ENCODE results near the gene MFAP3L. TPM values are rescaled to one million over a fixed set of nuclear protein-coding genes. Genes with fewer than 3 reads are reported as not detected.

Gene MFAP3L
- total RNA-seq, 5 donors from 2014 or later (not counting 1 experiment from before 2014, with no cell fraction given), result 0.75 to 1.7 (median 0.90) TPM

DNA sequence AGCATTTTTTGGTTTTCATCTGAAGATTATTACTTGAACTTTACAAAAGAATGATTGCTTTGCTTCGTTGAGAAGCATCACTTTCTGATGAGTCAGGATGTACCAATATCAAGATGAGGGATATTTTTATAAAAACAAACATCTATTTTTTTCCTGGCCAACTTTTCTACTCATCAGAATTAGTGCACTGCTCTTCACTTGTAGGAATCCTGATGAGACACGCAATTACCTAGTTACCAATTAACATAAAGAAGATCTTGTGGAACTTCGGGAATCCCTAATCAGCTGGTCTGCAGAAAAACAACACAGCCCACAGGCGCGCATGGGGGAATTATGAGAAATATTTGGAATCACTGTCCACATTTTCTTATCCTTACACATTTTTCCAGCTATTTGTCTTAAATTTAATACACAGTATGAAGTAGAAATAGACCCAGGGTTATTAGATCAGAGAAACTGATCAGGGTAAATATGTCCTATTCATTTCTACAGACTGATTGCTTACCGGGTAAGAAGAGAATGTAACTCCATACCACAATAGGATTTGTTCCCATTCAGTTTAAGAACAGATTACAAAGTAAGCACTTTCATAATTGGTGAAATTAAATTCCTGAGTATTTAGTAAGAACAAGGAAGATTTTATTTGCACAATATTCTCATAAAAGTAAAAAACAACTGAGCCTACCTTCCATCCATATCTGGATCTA, 50.9 kb downstream of the MFAP3L start:
- no peak overlapping the region for H3K27ac ChIP-seq (ENCODE audit: low read length)
- Mint-ChIP-seq H3K27ac (no peak overlapping the region), H3K4me3 (no peak overlapping the region), H3K9me3 (no peaks in the 10 kb centered on the region), H3K27me3 (peaks cover 21 to 31% of the 10 kb centered on the region in 2 donors), H3K4me1 (no peaks in the 10 kb centered on the region), H3K36me3 (no peaks in the 10 kb centered on the region)
- WGBS (ENCODE audit: insufficient coverage), result 100% methylated on average over 1 of the region's 6 CpGs
- no peak for DNase-seq
- ChIA-PET POLR2A (no interaction called here), CTCF (no interaction called here)
- H3K9me3 ChIP-seq, result no peaks in the 10 kb centered on the region
- no peak for ATAC-seq (replicated peaks in 1 of 4)
- peaks cover 0 to 9% of the 10 kb centered on the region in 2 experiments for H3K27me3 ChIP-seq (replicated peaks in 1 of 2; ENCODE audit: control insufficient read depth in 2 of 2, extremely low read depth in 1 of 2, insufficient read depth in 2 of 2, low read length in 1 of 2)
- H3K4me3 ChIP-seq (ENCODE audit: control insufficient read depth in 1 of 2, extremely low read depth in 1 of 2, low read length in 1 of 2), result no peak overlapping the region
- no peaks in the 10 kb centered on the region for H3K4me1 ChIP-seq (ENCODE audit: control insufficient read depth in 1 of 2, extremely low read depth in 1 of 2, insufficient read depth in 2 of 2, low read length in 2 of 2)
- H3K36me3 ChIP-seq (ENCODE audit: control insufficient read depth in 2 of 2, extremely low read depth in 1 of 2, insufficient read depth in 1 of 2, low read length in 1 of 2), result no peaks in the 10 kb centered on the region

DNA sequence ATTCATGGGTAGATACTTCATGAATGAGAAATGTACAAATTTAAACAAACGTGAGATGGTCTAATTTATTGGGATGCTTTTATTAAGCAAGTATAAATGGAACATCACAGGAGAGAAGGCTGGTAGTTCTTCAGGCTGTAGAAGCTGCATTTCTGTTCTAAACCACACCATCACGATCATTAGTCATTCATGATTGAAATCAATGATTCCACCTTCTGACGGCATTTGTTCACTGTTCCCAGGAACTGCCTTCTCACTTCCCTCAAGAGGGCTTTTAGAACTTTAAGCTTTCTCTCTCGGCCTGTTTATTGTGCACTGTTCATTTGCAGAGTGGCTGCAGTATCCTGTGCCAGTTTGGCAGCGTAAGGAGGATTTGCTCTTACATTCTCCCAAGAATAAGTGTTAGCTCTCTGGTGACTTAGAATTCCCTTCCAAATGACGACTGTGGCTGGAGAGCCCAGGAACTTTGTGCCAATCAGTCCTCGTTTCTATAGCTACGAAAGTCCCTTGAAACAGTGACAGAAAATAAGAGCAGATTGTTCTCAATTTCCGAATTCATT, 54.7 kb downstream of the MFAP3L start:
- Histone ChIP-seq H3K27me3 (replicated peaks in 1 of 2; ENCODE audit: control insufficient read depth in 2 of 2, extremely low read depth in 1 of 2, insufficient read depth in 2 of 2, low read length in 1 of 2) (peaks cover 0 to 13% of the 10 kb centered on the region in 2 experiments), H3K9me3 (no peaks in the 10 kb centered on the region), H3K4me3 (ENCODE audit: control insufficient read depth in 1 of 2, extremely low read depth in 1 of 2, low read length in 1 of 2) (no peak overlapping the region), H3K4me1 (ENCODE audit: control insufficient read depth in 1 of 2, extremely low read depth in 1 of 2, insufficient read depth in 2 of 2, low read length in 2 of 2) (no peaks in the 10 kb centered on the region), H3K36me3 (ENCODE audit: control insufficient read depth in 2 of 2, extremely low read depth in 1 of 2, insufficient read depth in 1 of 2, low read length in 1 of 2) (no peaks in the 10 kb centered on the region), H3K27ac (ENCODE audit: low read length) (no peak overlapping the region)
- Mint-ChIP-seq H3K4me1 (no peaks in the 10 kb centered on the region), H3K27me3 (peaks cover 12 to 16% of the 10 kb centered on the region in 2 donors), H3K9me3 (peaks cover 0 to 7% (median 0%) of the 10 kb centered on the region in 3 donors), H3K27ac (no peak overlapping the region), H3K36me3 (no peaks in the 10 kb centered on the region), H3K4me3 (no peak overlapping the region)
- WGBS (ENCODE audit: insufficient coverage), result 80% methylated on average over 3 of the region's 9 CpGs
- ChIA-PET CTCF (no interaction called here), POLR2A (no interaction called here)
- no peak for ATAC-seq (replicated peaks in 1 of 4)
- no peak for DNase-seq

DNA sequence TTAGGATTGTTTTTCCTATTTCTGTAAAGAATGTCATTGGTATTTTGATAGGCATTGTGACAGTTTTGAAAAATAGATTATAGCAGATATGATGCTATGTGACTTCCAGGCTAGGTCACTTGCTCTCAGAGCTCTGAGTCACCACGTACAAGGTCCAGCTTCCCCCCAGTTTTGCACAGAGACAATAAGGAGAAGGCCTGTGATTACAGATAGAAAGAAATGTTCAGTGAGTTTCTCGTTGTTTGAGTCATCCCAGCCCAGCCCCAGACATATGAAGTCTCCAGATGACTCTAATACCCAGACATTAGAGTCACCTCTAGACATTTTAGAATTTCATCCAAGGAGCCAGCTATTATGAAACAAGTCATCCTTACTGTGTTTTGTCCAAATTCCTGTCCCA, 57.2 kb downstream of the MFAP3L start:
- H3K4me1 ChIP-seq (ENCODE audit: control insufficient read depth in 1 of 2, extremely low read depth in 1 of 2, insufficient read depth in 2 of 2, low read length in 2 of 2), result no peaks in the 10 kb centered on the region
- ChIA-PET CTCF (no interaction called here), POLR2A (no interaction called here)
- DNase-seq (no peak), ATAC-seq (replicated peaks in 1 of 4) (no peak)
- no peaks in the 10 kb centered on the region for H3K4me1 Mint-ChIP-seq
- peaks cover 0 to 7% of the 10 kb centered on the region in 2 experiments for H3K27me3 ChIP-seq (replicated peaks in 1 of 2; ENCODE audit: control insufficient read depth in 2 of 2, extremely low read depth in 1 of 2, insufficient read depth in 2 of 2, low read length in 1 of 2)
- H3K27me3 Mint-ChIP-seq, result peaks cover 4 to 5% of the 10 kb centered on the region in 2 donors
- no peaks in the 10 kb centered on the region for H3K9me3 ChIP-seq
- no peaks in the 10 kb centered on the region for H3K36me3 Mint-ChIP-seq
- no peak overlapping the region for H3K27ac Mint-ChIP-seq
- H3K36me3 ChIP-seq (ENCODE audit: control insufficient read depth in 2 of 2, extremely low read depth in 1 of 2, insufficient read depth in 1 of 2, low read length in 1 of 2), result no peaks in the 10 kb centered on the region
- no CpG with 5 or more reads among the region's 2 CpGs for WGBS (ENCODE audit: insufficient coverage)
- no peak overlapping the region for H3K4me3 Mint-ChIP-seq
- no peak overlapping the region for H3K27ac ChIP-seq (ENCODE audit: low read length)
- H3K4me3 ChIP-seq (ENCODE audit: control insufficient read depth in 1 of 2, extremely low read depth in 1 of 2, low read length in 1 of 2), result no peak overlapping the region
- H3K9me3 Mint-ChIP-seq, result peaks cover 0 to 7% (median 0%) of the 10 kb centered on the region in 3 donors

DNA sequence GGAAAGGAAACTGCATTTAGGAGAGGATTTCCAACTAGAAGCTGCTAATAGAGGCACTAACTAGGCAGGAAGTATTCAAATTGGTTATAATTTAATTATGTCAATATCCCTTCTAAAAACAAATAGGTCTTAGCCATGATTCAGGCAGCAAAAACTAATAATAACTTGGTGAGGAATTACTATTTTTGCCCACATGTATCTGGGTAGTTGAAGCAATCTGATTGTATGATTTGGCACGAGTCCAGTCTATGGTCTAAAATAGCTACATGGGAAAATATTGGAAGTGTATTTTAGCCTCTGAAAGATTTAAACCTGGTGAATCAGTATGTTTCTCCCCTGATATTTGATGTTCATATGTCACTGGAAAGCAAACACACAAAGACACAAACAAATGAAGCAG, 62.2 kb downstream of the MFAP3L start:
- no peaks in the 10 kb centered on the region for H3K36me3 Mint-ChIP-seq
- CTCF ChIA-PET, result interaction anchor here in 1 of 2 donors (0.6 kb wide), 1 partner anchor 70 kb away, joined by 3 read pairs; no protein-coding TSS in a partner anchor

DNA sequence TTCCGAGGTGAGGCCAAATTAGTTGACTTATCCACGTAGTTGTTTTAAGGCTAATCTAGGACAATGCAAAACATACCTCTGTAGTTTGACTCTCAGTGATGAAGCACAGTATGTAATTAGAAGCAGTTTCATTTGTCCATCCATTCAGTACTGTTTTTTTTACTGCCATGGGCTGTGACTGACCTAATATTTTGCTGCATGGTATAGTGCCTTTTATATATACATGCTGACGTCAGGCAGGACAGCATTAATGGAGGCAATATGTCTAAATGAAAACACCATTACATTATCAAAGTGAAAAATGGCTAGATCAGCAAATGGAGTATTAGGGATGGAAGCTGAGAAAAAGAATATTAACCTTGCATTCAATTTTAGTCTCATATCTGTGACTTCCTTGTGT, 66.9 kb downstream of the MFAP3L start:
- Mint-ChIP-seq H3K27ac (no peak overlapping the region), H3K9me3 (peaks cover 0 to 2% (median 0%) of the 10 kb centered on the region in 3 donors), H3K27me3 (peaks cover 10 to 14% of the 10 kb centered on the region in 2 donors), H3K4me1 (no peaks in the 10 kb centered on the region), H3K36me3 (no peaks in the 10 kb centered on the region), H3K4me3 (no peak overlapping the region)
- Histone ChIP-seq H3K4me1 (ENCODE audit: control insufficient read depth in 1 of 2, extremely low read depth in 1 of 2, insufficient read depth in 2 of 2, low read length in 2 of 2) (no peaks in the 10 kb centered on the region), H3K4me3 (ENCODE audit: control insufficient read depth in 1 of 2, extremely low read depth in 1 of 2, low read length in 1 of 2) (no peak overlapping the region), H3K9me3 (no peaks in the 10 kb centered on the region), H3K36me3 (ENCODE audit: control insufficient read depth in 2 of 2, extremely low read depth in 1 of 2, insufficient read depth in 1 of 2, low read length in 1 of 2) (no peaks in the 10 kb centered on the region), H3K27ac (ENCODE audit: low read length) (no peak overlapping the region), H3K27me3 (replicated peaks in 1 of 2; ENCODE audit: control insufficient read depth in 2 of 2, extremely low read depth in 1 of 2, insufficient read depth in 2 of 2, low read length in 1 of 2) (peaks cover 0 to 6% of the 10 kb centered on the region in 2 experiments)
- ChIA-PET POLR2A (no interaction called here), CTCF (no interaction called here)
- no peak for DNase-seq
- ATAC-seq (replicated peaks in 1 of 4), result no peak
- no CpG with 5 or more reads among the region's 3 CpGs for WGBS (ENCODE audit: insufficient coverage)

More for the DNA sequence above, 62.2 kb downstream of the MFAP3L start:
- DNase-seq (no peak), ATAC-seq (replicated peaks in 1 of 4) (no peak)
- no peaks in the 10 kb centered on the region for H3K4me1 ChIP-seq (ENCODE audit: control insufficient read depth in 1 of 2, extremely low read depth in 1 of 2, insufficient read depth in 2 of 2, low read length in 2 of 2)
- WGBS (ENCODE audit: insufficient coverage), result no CpG with 5 or more reads among the region's 1 CpG
- H3K9me3 ChIP-seq, result no peaks in the 10 kb centered on the region
- H3K27me3 ChIP-seq (replicated peaks in 1 of 2; ENCODE audit: control insufficient read depth in 2 of 2, extremely low read depth in 1 of 2, insufficient read depth in 2 of 2, low read length in 1 of 2), result no peaks in the 10 kb centered on the region
- no peak overlapping the region for H3K4me3 ChIP-seq (ENCODE audit: control insufficient read depth in 1 of 2, extremely low read depth in 1 of 2, low read length in 1 of 2)
- POLR2A ChIA-PET, result no interaction called here
- no peaks in the 10 kb centered on the region for H3K36me3 ChIP-seq (ENCODE audit: control insufficient read depth in 2 of 2, extremely low read depth in 1 of 2, insufficient read depth in 1 of 2, low read length in 1 of 2)
- no peak overlapping the region for H3K27ac ChIP-seq (ENCODE audit: low read length)
- Mint-ChIP-seq H3K9me3 (peaks cover 0 to 7% (median 2%) of the 10 kb centered on the region in 3 donors), H3K4me1 (no peaks in the 10 kb centered on the region), H3K27me3 (peaks cover 0 to 5% of the 10 kb centered on the region in 2 donors), H3K4me3 (no peak overlapping the region), H3K27ac (no peak overlapping the region)

DNA sequence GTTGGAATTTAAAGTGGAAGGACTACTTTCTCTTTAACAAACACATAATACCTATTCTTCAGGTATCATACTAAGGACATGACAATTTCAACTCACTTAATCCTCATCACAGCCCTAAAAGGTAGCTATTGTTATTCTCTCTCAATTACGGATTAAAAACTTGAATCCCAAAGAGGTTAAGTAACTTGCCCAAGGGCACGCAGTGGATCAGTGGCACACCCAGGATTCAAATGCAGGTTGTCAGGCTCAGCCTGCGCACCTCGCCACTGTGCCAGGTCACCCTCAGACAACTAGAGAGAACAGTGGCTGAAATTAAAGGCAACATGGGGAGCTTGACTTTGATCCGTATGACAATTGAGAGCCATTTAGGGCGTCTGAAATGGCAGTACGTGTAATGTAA, 67.6 kb downstream of the MFAP3L start:
- Mint-ChIP-seq H3K27ac (no peak overlapping the region), H3K36me3 (no peaks in the 10 kb centered on the region), H3K4me3 (no peak overlapping the region), H3K4me1 (no peaks in the 10 kb centered on the region), H3K9me3 (peaks cover 0 to 2% (median 0%) of the 10 kb centered on the region in 3 donors), H3K27me3 (peaks cover 10 to 14% of the 10 kb centered on the region in 2 donors)
- ATAC-seq (replicated peaks in 1 of 4) (no peak), DNase-seq (no peak)
- H3K9me3 ChIP-seq, result no peaks in the 10 kb centered on the region
- H3K36me3 ChIP-seq (ENCODE audit: control insufficient read depth in 2 of 2, extremely low read depth in 1 of 2, insufficient read depth in 1 of 2, low read length in 1 of 2), result no peaks in the 10 kb centered on the region
- CTCF ChIA-PET, result interaction anchor here in 1 of 2 donors (0.5 kb wide), 1 partner anchor 14 kb away, joined by 3 read pairs; no protein-coding TSS in a partner anchor
- POLR2A ChIA-PET, result no interaction called here
- peaks cover 0 to 6% of the 10 kb centered on the region in 2 experiments for H3K27me3 ChIP-seq (replicated peaks in 1 of 2; ENCODE audit: control insufficient read depth in 2 of 2, extremely low read depth in 1 of 2, insufficient read depth in 2 of 2, low read length in 1 of 2)
- no peak overlapping the region for H3K4me3 ChIP-seq (ENCODE audit: control insufficient read depth in 1 of 2, extremely low read depth in 1 of 2, low read length in 1 of 2)
- WGBS (ENCODE audit: insufficient coverage), result 94% methylated on average over 4 of the region's 7 CpGs
- no peaks in the 10 kb centered on the region for H3K4me1 ChIP-seq (ENCODE audit: control insufficient read depth in 1 of 2, extremely low read depth in 1 of 2, insufficient read depth in 2 of 2, low read length in 2 of 2)
- H3K27ac ChIP-seq (ENCODE audit: low read length), result no peak overlapping the region
